CD4-positive, alpha-beta T cell treated with Interleukin-4 for 4 hours (primary cell): ENCODE measurements around the gene ARL4C.
"Not testable (repeated sequence)": the region's sequence is repeated elsewhere in the genome, so short reads cannot be mapped to it uniquely, and the experiment has no call there.

Source experiments
- DNase-seq: peaks from one replicate; pipeline ENCODE4 v3.0.0-alpha.2; 2020

Gene ARL4C

GRCh38 chr2:234472155-234472554, 24.7 kb downstream of the ARL4C start:
- DNase-seq = no peak

GRCh38 chr2:234469972-234470371, 26.9 kb downstream of the ARL4C start:
- no peak for DNase-seq

- no peak for DNase-seq
These were observed 27.5 kb downstream of the ARL4C start for GRCh38 chr2:234469251-234469845.

- DNase-seq = no peak
These were observed 28.4 kb downstream of the ARL4C start for GRCh38 chr2:234468503-234468902.

- no peak for DNase-seq
These were observed 29.6 kb downstream of the ARL4C start for GRCh38 chr2:234467289-234467688.

GRCh38 chr2:234464291-234464645, 32.6 kb downstream of the ARL4C start:
- DNase-seq = no peak

GRCh38 chr2:234463626-234464290, 33.1 kb downstream of the ARL4C start:
- peak; percentile 92 for DNase-seq

GRCh38 chr2:234462218-234462992, 34.5 kb downstream of the ARL4C start:
- DNase-seq = no peak

- DNase-seq = peak; percentile 22
These were observed 37.4 kb downstream of the ARL4C start for GRCh38 chr2:234459401-234460009.

- no peak for DNase-seq
These were observed 38.4 kb downstream of the ARL4C start for GRCh38 chr2:234458466-234458865.

- DNase-seq = no peak
These were observed 39.5 kb downstream of the ARL4C start for GRCh38 chr2:234457421-234457820.

GRCh38 chr2:234455246-234455645, 41.6 kb downstream of the ARL4C start:
- DNase-seq = not testable (repeated sequence)

- DNase-seq = peak; percentile 71
These were observed 42.4 kb downstream of the ARL4C start for GRCh38 chr2:234454433-234454832.

GRCh38 chr2:234453216-234453615, 43.7 kb downstream of the ARL4C start:
- peak; percentile 31 for DNase-seq

- DNase-seq = peak; percentile 60
These were observed 44.8 kb downstream of the ARL4C start for GRCh38 chr2:234451852-234452625.

- DNase-seq = no peak
These were observed 45.6 kb downstream of the ARL4C start for GRCh38 chr2:234451242-234451641.

GRCh38 chr2:234450431-234451124, 46.3 kb downstream of the ARL4C start:
- no peak for DNase-seq

GRCh38 chr2:234448506-234449184, 48.2 kb downstream of the ARL4C start:
- DNase-seq = no peak

- DNase-seq = no peak
These were observed 48.9 kb downstream of the ARL4C start for GRCh38 chr2:234447963-234448362.

GRCh38 chr2:234447189-234447588, 49.7 kb downstream of the ARL4C start:
- DNase-seq = no peak

GRCh38 chr2:234446404-234447076, 50.3 kb downstream of the ARL4C start:
- peak; percentile 90 for DNase-seq
